SK-N-SH treated with all-trans-retinoic acid at 6 μM for 48 hours (cell line): Measurements from ENCODE around the gene EXTL1.

Source experiments
- ATAC-seq: fragments of 200-7000 bp; cut with Tn5 transposase; 3 replicates; pipeline ENCODE4 v1.9.1; 2020; ENCODE audit warnings: mild to moderate bottlenecking, moderate library complexity
- ARNTL ChIP-seq: fragments of 450-650 bp; formaldehyde crosslinking; IDR thresholded peaks from 2 replicates; pipeline ENCODE4 v1.5.0; 2020; ENCODE audit warnings: low read depth, mild to moderate bottlenecking, moderate library complexity, borderline replicate concordance
- BACH2 ChIP-seq: fragments of 250-450 bp; sonication (Bioruptor Pico); IDR thresholded peaks from 2 replicates; pipeline ENCODE4 v1.9.0; 2021; ENCODE audit warnings: mild to moderate bottlenecking, borderline replicate concordance
- CSDC2 ChIP-seq: fragments of 250-450 bp; sonication (Bioruptor Pico); IDR thresholded peaks from 2 replicates; pipeline ENCODE4 v1.5.0; 2020; ENCODE audit warnings: mild to moderate bottlenecking, moderate library complexity
- ESRRG ChIP-seq: fragments of 250-450 bp; sonication (Bioruptor Pico); IDR thresholded peaks from 2 replicates; pipeline ENCODE4 v1.6.1; 2021; ENCODE audit warnings: mild to moderate bottlenecking
- GLIS3 ChIP-seq: fragments of 250-450 bp; sonication (Bioruptor Pico); IDR thresholded peaks from 2 replicates; pipeline ENCODE4 v1.5.0; 2020; ENCODE audit warnings: mild to moderate bottlenecking, moderate library complexity
- ISL1 ChIP-seq: fragments of 250-450 bp; sonication (Bioruptor Pico); IDR thresholded peaks from 2 replicates; pipeline ENCODE4 v2.1.2; 2022; ENCODE audit warnings: mild to moderate bottlenecking, moderate library complexity
- OSR1 ChIP-seq: fragments of 250-450 bp; sonication (Bioruptor Pico); IDR thresholded peaks from 2 replicates; pipeline ENCODE4 v1.8.0; 2022; ENCODE audit warnings: moderate library complexity, mild to moderate bottlenecking, inconsistent platforms
- PPARA ChIP-seq: fragments of 250-450 bp; sonication (Bioruptor Pico); IDR thresholded peaks from 2 replicates; pipeline ENCODE4 v1.5.0; 2020; ENCODE audit warnings: mild to moderate bottlenecking, borderline replicate concordance
- RARB ChIP-seq: fragments of 250-450 bp; sonication (Bioruptor Pico); IDR thresholded peaks from 2 replicates; pipeline ENCODE4 v1.8.0; 2021; ENCODE audit warnings: mild to moderate bottlenecking, moderate library complexity
- SNAI2 ChIP-seq: fragments of 250-450 bp; sonication (Bioruptor Pico); IDR thresholded peaks from 2 replicates; pipeline ENCODE4 v1.5.0; 2020; ENCODE audit warnings: mild to moderate bottlenecking, moderate library complexity
- TCF4 ChIP-seq: fragments of 250-450 bp; sonication (Bioruptor Pico); IDR thresholded peaks from 2 replicates; pipeline ENCODE4 v1.8.0; 2021; ENCODE audit warnings: mild to moderate bottlenecking, moderate library complexity, borderline replicate concordance
- TOX ChIP-seq: fragments of 250-450 bp; sonication (Bioruptor Pico); IDR thresholded peaks from 2 replicates; pipeline ENCODE4 v1.8.0; 2021; ENCODE audit warnings: mild to moderate bottlenecking, moderate library complexity, borderline replicate concordance
- ZC3H10 ChIP-seq: fragments of 250-450 bp; sonication (Bioruptor Pico); IDR thresholded peaks from 2 replicates; pipeline ENCODE4 v1.5.1; 2021; ENCODE audit warnings: mild to moderate bottlenecking, moderate library complexity
- ZFP3 ChIP-seq: fragments of 250-450 bp; sonication (Bioruptor Pico); IDR thresholded peaks from 2 replicates; pipeline ENCODE4 v1.5.0; 2020; ENCODE audit warnings: mild to moderate bottlenecking, moderate library complexity
- ZNF565 ChIP-seq: fragments of 450-650 bp; formaldehyde crosslinking; conservative IDR thresholded peaks from 2 replicates; pipeline ENCODE4 v1.5.0; 2020; ENCODE audit warnings: low read depth, mild to moderate bottlenecking, moderate library complexity
- ZNF70 ChIP-seq: fragments of 450-650 bp; formaldehyde crosslinking; IDR thresholded peaks from 2 replicates; pipeline ENCODE4 v1.5.0; 2020; ENCODE audit warnings: mild to moderate bottlenecking, moderate library complexity
- ZNF8 ChIP-seq: fragments of 450-650 bp; formaldehyde crosslinking; IDR thresholded peaks from 2 replicates; pipeline ENCODE4 v1.5.0; 2020; ENCODE audit warnings: mild to moderate bottlenecking, moderate library complexity
- TF ChIP-seq, protein P1 (sequence below): fragments of 250-450 bp; sonication (Bioruptor Pico); IDR thresholded peaks from 2 replicates; pipeline ENCODE4 v1.8.0; 2021; ENCODE audit warnings: low read depth, mild to moderate bottlenecking, moderate library complexity, borderline replicate concordance
- TF ChIP-seq, protein P2 (sequence below): fragments of 250-450 bp; sonication (Bioruptor Pico); IDR thresholded peaks from 2 replicates; pipeline ENCODE4 v1.8.0; 2020; ENCODE audit warnings: mild to moderate bottlenecking, moderate library complexity, borderline replicate concordance
- TF ChIP-seq, protein P3 (sequence below): fragments of 250-450 bp; sonication (Bioruptor Pico); IDR thresholded peaks from 2 replicates; pipeline ENCODE4 v1.5.1; 2020; ENCODE audit warnings: low read depth, mild to moderate bottlenecking, moderate library complexity

EXTL1 gene

DNA sequence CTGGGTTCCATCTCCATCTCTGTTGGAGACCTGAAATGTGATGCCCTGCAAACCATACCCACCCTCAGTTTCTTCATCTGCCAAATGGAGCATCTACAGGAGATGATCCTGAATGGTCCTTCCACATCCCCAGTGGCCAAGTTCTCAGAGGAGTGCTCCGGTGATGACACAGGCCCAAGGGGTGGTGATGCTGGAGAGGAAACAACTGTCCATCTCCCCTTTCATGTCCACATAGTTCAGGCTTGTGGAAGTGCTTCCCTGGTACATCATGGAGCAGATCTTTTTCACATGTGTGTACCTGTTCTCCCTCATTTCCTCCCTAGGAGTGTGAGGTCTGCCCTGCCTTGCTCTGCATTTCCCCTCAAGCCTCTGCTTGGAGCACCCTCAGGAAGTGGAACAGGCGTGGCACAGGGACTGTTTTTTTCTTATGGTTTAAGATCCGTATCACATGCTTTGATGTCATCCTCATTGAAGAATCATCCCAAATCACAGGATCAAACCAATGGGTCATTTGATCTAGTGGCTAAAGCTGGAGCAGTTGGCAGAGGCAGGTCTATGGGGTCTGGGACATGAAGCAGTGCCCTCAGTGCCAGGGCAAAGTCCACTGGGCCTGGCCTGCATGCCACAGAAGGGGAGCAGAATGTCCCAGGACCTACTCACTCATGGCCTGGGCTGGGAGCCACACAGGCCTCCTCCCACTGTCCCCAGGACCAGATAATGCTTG is 54.0 kb downstream of the EXTL1 start:
- TF ChIP-seq ISL1 (CRISPR knock-in tag): no peak
- TF ChIP-seq, protein P1, sequence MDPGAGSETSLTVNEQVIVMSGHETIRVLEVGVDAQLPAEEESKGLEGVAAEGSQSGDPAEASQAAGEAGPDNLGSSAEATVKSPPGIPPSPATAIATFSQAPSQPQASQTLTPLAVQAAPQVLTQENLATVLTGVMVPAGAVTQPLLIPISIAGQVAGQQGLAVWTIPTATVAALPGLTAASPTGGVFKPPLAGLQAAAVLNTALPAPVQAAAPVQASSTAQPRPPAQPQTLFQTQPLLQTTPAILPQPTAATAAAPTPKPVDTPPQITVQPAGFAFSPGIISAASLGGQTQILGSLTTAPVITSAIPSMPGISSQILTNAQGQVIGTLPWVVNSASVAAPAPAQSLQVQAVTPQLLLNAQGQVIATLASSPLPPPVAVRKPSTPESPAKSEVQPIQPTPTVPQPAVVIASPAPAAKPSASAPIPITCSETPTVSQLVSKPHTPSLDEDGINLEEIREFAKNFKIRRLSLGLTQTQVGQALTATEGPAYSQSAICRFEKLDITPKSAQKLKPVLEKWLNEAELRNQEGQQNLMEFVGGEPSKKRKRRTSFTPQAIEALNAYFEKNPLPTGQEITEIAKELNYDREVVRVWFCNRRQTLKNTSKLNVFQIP (CRISPR knock-in tag): no peak
- no peak for TF ChIP-seq SNAI2
- no peak for TF ChIP-seq ESRRG (CRISPR knock-in tag)
- TF ChIP-seq, protein P2, sequence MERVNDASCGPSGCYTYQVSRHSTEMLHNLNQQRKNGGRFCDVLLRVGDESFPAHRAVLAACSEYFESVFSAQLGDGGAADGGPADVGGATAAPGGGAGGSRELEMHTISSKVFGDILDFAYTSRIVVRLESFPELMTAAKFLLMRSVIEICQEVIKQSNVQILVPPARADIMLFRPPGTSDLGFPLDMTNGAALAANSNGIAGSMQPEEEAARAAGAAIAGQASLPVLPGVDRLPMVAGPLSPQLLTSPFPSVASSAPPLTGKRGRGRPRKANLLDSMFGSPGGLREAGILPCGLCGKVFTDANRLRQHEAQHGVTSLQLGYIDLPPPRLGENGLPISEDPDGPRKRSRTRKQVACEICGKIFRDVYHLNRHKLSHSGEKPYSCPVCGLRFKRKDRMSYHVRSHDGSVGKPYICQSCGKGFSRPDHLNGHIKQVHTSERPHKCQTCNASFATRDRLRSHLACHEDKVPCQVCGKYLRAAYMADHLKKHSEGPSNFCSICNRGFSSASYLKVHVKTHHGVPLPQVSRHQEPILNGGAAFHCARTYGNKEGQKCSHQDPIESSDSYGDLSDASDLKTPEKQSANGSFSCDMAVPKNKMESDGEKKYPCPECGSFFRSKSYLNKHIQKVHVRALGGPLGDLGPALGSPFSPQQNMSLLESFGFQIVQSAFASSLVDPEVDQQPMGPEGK (CRISPR knock-in tag): no peak
- TF ChIP-seq ARNTL (CRISPR knock-in tag): no peak
- no peak for TF ChIP-seq ZC3H10
- no peak for TF ChIP-seq TOX (CRISPR knock-in tag)
- TF ChIP-seq OSR1 (CRISPR knock-in tag): no peak
- TF ChIP-seq RARB (CRISPR knock-in tag): no peak
- no peak for TF ChIP-seq ZNF565 (CRISPR knock-in tag)
- TF ChIP-seq CSDC2 (CRISPR knock-in tag): no peak
- TF ChIP-seq, all 23 proteins: peak for 0
- ATAC-seq: no peak

DNA sequence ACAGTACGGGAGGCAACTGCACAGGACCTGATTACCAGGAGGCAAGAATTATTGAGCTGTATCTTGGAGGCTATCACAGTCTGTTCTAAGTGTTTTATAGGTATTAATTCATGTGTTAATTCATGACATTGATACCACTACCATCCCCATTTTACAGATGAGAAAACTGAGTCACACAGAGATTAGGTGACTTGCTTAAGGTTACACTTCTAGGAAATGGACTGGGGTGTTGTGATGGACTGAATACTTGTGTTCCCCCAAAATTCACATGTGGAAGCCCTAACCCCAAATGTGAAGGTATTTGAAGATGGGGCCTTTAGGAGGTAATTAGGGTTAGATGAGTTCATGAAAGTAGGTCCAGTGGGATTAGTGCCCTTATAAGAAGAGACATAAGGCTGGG is 55.9 kb downstream of the EXTL1 start:
- TF ChIP-seq RARB (CRISPR knock-in tag) (no peak), SNAI2 (no peak), CSDC2 (CRISPR knock-in tag) (no peak), ZNF70 (CRISPR knock-in tag) (no peak), ZNF8 (CRISPR knock-in tag) (no peak), ZC3H10 (no peak), ISL1 (CRISPR knock-in tag) (no peak)
- ATAC-seq: no peak

DNA sequence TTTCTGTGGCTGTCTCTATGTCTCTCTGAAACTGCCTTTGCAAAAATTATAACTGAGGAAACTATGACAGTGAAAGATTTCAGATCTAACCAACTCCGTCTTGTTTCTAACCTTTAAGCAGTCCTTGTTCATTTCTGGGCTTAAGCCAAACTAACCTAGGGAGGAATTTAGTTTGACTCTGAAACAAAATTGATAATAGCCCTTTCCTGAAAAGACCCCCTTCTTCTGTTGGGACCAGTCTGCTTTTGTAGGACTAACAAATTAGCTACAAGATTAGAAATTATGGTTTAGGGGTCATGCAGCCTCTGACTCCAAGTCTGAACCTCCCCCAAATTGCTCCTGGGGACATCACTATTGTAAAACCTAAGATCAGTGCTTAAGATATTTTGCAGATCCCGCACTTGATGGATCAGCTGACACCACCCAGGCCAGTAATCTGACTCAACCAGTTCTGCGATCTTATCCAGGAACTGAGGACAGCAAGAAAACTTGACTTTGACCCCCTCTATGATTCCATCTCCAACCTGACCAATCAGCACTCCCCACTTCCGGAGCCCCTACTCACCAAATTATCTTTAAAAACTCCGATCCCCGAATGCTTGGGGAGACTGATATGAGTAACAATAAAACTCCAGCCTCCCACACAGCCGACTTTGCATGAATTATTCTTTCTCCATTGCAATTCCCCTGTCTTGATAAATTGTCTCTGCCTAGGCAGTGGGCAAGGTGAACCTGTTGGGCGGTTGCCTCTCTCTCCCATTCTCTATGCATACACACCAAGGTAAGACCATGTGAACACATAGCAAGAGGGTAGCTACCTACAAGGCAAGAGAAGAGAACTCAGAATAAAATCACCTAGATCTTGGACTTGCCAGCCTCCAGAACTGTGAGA is 57.0 kb downstream of the EXTL1 start:
- TF ChIP-seq TCF4: no peak
- no peak for TF ChIP-seq ARNTL (CRISPR knock-in tag)
- TF ChIP-seq CSDC2 (CRISPR knock-in tag): no peak
- TF ChIP-seq, protein P3, sequence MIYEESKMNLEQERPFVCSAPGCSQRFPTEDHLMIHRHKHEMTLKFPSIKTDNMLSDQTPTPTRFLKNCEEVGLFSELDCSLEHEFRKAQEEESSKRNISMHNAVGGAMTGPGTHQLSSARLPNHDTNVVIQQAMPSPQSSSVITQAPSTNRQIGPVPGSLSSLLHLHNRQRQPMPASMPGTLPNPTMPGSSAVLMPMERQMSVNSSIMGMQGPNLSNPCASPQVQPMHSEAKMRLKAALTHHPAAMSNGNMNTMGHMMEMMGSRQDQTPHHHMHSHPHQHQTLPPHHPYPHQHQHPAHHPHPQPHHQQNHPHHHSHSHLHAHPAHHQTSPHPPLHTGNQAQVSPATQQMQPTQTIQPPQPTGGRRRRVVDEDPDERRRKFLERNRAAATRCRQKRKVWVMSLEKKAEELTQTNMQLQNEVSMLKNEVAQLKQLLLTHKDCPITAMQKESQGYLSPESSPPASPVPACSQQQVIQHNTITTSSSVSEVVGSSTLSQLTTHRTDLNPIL (CRISPR knock-in tag): no peak
- no peak for TF ChIP-seq GLIS3 (CRISPR knock-in tag)
- TF ChIP-seq BACH2 (CRISPR knock-in tag): no peak
- TF ChIP-seq ZC3H10: no peak
- no peak for ATAC-seq

DNA sequence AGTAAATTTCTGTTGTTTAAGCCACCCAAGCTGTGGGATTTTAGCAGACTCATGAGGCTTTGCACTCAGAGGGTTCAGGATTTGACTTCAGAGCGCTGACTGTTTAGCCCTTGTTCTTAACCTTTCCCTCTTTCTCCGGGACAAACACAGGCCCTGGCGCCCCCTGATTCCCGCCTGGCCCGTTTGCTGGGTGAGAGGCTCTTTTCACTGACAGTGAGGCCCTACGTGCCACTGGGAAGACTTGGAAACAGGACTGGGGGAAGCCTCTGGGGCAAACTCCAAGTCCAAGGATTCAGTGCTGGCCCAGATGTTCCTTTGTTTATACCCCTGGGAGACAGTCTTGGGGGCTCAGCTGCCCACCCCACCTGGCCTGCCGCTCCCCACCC is 57.6 kb downstream of the EXTL1 start:
- TF ChIP-seq PPARA (CRISPR knock-in tag): no peak
- TF ChIP-seq ESRRG (CRISPR knock-in tag): no peak
- no peak for ATAC-seq

DNA sequence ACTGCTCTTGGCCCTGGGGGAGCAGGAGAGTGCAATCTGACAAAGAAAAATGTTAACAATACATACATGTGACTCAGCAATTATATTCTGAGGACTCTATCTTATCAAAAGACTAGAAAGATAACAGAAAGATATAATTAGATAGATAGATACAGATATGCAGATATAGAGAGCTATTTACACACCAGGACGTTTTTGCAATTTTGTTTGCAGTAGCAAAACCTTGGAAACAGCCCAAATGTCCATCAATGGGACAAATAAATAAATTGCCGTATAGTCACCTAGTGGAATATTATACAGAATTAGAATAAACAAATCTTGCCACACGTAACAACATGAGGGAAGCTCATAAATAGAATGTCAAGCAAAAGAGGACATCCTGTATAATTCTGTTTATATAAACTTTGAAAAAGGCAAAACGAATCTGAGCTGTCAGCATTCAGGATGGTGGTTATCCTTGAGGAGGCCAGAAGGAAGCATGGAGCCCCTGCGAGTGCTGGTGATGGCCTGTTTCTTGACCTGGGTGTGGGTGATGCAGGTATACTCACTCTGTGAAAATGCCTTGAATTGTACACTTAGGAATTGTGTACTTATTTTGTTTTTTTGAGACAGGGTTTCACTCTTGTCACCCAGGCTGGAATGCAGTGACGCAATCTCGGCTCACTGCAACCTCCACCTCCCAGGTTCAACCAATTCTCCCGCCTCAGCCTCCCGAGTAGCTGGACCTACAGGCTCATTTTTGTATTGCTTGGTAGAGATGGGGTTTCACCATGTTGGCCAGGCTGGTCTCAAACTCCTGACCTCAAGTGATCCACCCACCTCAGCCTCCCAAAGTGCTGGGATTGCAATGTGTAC is 58.6 kb downstream of the EXTL1 start:
- no peak for ATAC-seq
- TF ChIP-seq TOX (CRISPR knock-in tag): no peak
- no peak for TF ChIP-seq ZFP3
- no peak for TF ChIP-seq RARB (CRISPR knock-in tag)
- no peak for TF ChIP-seq TCF4
- no peak for TF ChIP-seq ARNTL (CRISPR knock-in tag)
- TF ChIP-seq ISL1 (CRISPR knock-in tag): no peak
- TF ChIP-seq, protein P2 (CRISPR knock-in tag): no peak
